SK-N-SH treated with all-trans-retinoic acid at 6 μM for 48 hours (cell line): Measurements from ENCODE around the gene AMPH.

Experiments
- ARNTL ChIP-seq: fragments of 450-650 bp; formaldehyde crosslinking; IDR thresholded peaks from 2 replicates; pipeline ENCODE4 v1.5.0; 2020; ENCODE audit warnings: low read depth, mild to moderate bottlenecking, moderate library complexity, borderline replicate concordance
- RARB ChIP-seq: fragments of 250-450 bp; sonication (Bioruptor Pico); IDR thresholded peaks from 2 replicates; pipeline ENCODE4 v1.8.0; 2021; ENCODE audit warnings: mild to moderate bottlenecking, moderate library complexity
- SNAI2 ChIP-seq: fragments of 250-450 bp; sonication (Bioruptor Pico); IDR thresholded peaks from 2 replicates; pipeline ENCODE4 v1.5.0; 2020; ENCODE audit warnings: mild to moderate bottlenecking, moderate library complexity
- TOX ChIP-seq: fragments of 250-450 bp; sonication (Bioruptor Pico); IDR thresholded peaks from 2 replicates; pipeline ENCODE4 v1.8.0; 2021; ENCODE audit warnings: mild to moderate bottlenecking, moderate library complexity, borderline replicate concordance
- ZC3H10 ChIP-seq: fragments of 250-450 bp; sonication (Bioruptor Pico); IDR thresholded peaks from 2 replicates; pipeline ENCODE4 v1.5.1; 2021; ENCODE audit warnings: mild to moderate bottlenecking, moderate library complexity
- ZFP3 ChIP-seq: fragments of 250-450 bp; sonication (Bioruptor Pico); IDR thresholded peaks from 2 replicates; pipeline ENCODE4 v1.5.0; 2020; ENCODE audit warnings: mild to moderate bottlenecking, moderate library complexity
- ZNF70 ChIP-seq: fragments of 450-650 bp; formaldehyde crosslinking; IDR thresholded peaks from 2 replicates; pipeline ENCODE4 v1.5.0; 2020; ENCODE audit warnings: mild to moderate bottlenecking, moderate library complexity
- TF ChIP-seq, protein P1 (sequence below): fragments of 250-450 bp; sonication (Bioruptor Pico); IDR thresholded peaks from 2 replicates; pipeline ENCODE4 v1.8.0; 2020; ENCODE audit warnings: mild to moderate bottlenecking, moderate library complexity, borderline replicate concordance
- TF ChIP-seq, protein P2 (sequence below): fragments of 250-450 bp; sonication (Bioruptor Pico); IDR thresholded peaks from 2 replicates; pipeline ENCODE4 v1.8.0; 2021; ENCODE audit warnings: low read depth, mild to moderate bottlenecking, moderate library complexity, borderline replicate concordance
- TF ChIP-seq, protein P3 (sequence below): fragments of 250-450 bp; sonication (Bioruptor Pico); IDR thresholded peaks from 2 replicates; pipeline ENCODE4 v1.5.1; 2020; ENCODE audit warnings: low read depth, mild to moderate bottlenecking, moderate library complexity

DNA sequence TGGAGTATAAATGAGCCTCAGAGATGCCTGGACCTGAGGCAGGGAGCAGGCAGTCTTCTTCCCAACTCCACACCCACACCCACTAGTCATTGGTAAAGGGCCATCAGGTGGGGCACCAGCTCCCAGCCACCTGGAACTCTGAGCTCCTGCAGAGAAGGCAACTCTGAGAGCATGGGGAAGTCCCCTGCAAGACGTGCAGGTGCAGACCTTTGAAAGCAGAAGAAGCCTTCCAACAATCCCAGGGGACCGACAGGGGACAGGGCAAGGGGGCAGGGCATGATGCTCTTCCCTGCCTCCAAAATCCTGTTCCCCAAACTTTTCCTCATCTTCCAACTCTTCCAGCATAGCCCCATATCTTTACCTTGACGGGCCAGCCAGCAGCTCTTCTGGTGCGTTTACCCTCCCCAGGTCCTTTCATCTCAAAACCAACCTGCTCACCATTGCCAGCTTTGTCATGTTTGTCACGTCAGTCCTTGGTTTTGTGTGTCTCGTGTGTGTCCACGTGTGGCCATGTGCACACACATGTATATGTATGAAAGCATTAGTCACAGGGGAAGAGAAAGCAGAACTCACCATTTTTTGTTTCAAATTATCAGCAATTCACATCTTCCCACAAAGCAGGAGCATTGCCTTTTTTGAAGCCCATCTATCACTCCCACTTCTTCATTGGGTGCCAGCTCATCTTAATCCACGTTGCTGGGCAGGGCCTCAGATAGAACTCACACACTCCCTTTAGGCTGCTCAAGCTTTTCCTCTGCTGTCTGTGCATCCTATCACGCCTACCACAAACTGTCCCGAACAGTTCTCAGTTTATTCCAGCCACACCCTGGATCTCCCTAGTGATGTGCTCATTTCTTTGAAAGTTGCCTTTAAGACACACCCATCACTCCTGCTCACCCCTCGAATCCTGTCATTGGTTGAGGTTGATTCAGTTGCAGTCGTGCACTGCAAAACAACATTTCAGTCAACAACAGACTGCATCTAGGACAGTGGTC lies 41.0 kb upstream of the AMPH start:
- TF ChIP-seq RARB (CRISPR knock-in tag) (no peak), TOX (CRISPR knock-in tag) (no peak), ARNTL (CRISPR knock-in tag) (no peak), SNAI2 (CRISPR knock-in tag) (no peak), ZC3H10 (CRISPR knock-in tag) (no peak), ZFP3 (CRISPR knock-in tag) (no peak), ZNF70 (CRISPR knock-in tag) (no peak)
- TF ChIP-seq, protein P1, sequence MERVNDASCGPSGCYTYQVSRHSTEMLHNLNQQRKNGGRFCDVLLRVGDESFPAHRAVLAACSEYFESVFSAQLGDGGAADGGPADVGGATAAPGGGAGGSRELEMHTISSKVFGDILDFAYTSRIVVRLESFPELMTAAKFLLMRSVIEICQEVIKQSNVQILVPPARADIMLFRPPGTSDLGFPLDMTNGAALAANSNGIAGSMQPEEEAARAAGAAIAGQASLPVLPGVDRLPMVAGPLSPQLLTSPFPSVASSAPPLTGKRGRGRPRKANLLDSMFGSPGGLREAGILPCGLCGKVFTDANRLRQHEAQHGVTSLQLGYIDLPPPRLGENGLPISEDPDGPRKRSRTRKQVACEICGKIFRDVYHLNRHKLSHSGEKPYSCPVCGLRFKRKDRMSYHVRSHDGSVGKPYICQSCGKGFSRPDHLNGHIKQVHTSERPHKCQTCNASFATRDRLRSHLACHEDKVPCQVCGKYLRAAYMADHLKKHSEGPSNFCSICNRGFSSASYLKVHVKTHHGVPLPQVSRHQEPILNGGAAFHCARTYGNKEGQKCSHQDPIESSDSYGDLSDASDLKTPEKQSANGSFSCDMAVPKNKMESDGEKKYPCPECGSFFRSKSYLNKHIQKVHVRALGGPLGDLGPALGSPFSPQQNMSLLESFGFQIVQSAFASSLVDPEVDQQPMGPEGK: no peak
- TF ChIP-seq, protein P2, sequence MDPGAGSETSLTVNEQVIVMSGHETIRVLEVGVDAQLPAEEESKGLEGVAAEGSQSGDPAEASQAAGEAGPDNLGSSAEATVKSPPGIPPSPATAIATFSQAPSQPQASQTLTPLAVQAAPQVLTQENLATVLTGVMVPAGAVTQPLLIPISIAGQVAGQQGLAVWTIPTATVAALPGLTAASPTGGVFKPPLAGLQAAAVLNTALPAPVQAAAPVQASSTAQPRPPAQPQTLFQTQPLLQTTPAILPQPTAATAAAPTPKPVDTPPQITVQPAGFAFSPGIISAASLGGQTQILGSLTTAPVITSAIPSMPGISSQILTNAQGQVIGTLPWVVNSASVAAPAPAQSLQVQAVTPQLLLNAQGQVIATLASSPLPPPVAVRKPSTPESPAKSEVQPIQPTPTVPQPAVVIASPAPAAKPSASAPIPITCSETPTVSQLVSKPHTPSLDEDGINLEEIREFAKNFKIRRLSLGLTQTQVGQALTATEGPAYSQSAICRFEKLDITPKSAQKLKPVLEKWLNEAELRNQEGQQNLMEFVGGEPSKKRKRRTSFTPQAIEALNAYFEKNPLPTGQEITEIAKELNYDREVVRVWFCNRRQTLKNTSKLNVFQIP (CRISPR knock-in tag): no peak
- TF ChIP-seq, protein P3, sequence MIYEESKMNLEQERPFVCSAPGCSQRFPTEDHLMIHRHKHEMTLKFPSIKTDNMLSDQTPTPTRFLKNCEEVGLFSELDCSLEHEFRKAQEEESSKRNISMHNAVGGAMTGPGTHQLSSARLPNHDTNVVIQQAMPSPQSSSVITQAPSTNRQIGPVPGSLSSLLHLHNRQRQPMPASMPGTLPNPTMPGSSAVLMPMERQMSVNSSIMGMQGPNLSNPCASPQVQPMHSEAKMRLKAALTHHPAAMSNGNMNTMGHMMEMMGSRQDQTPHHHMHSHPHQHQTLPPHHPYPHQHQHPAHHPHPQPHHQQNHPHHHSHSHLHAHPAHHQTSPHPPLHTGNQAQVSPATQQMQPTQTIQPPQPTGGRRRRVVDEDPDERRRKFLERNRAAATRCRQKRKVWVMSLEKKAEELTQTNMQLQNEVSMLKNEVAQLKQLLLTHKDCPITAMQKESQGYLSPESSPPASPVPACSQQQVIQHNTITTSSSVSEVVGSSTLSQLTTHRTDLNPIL (CRISPR knock-in tag): no peak
